Right cardiac atrium (tissue), 5 donors: ENCODE results near the gene TMEM200B. TPM values are rescaled to one million over a fixed set of nuclear protein-coding genes. Genes with fewer than 3 reads are reported as not detected.
"Not testable (repeated sequence)": the region's sequence is repeated elsewhere in the genome, so short reads cannot be mapped to it uniquely, and the experiment has no call there.

Experiments used
- ATAC-seq, 2 donors: fragments of 200-7000 bp; cut with Tn5 transposase; one replicate each; pipeline versions ENCODE4 v1.8.0 to v1.9.1; 2020; ENCODE audit warnings: moderate library complexity in 2 of 2, mild to moderate bottlenecking in 1 of 2
- DNase-seq, 3 donors: peaks; one replicate each; pipeline ENCODE4 v3.0.0-alpha.2; 2020
- H3K27ac ChIP-seq: one replicate; pipeline ENCODE4 v1.5.1; 2013; ENCODE audit warnings: mild to moderate bottlenecking, low read length, control low read depth, moderate library complexity
- H3K27me3 ChIP-seq: one replicate; pipeline ENCODE4 v1.6.1; 2013; ENCODE audit not compliant: control insufficient read depth, insufficient read depth
- H3K4me1 ChIP-seq: one replicate; pipeline ENCODE4 v1.6.1; 2013; ENCODE audit warnings: low read length; ENCODE audit not compliant: control insufficient read depth, insufficient read depth
- H3K4me3 ChIP-seq: one replicate; pipeline ENCODE4 v1.5.1; 2013; ENCODE audit warnings: low read length, control low read depth
- H3K9me3 ChIP-seq: one replicate; pipeline ENCODE4 v1.6.1; 2013; ENCODE audit warnings: low read length; ENCODE audit not compliant: control insufficient read depth
- WGBS: extraction: QIAGEN DNeasy Blood & Tissue Kit; methylation state at CpG from one replicate; pipeline ENCODE4 v1.1.7; 2013; 5-methylcytosine and 5-hydroxymethylcytosine counted together
- intact Hi-C, 4 donors: fragments of 100-400 bp; cut with DNase I; formaldehyde crosslinking; loops; one replicate each; pipeline versions ENCODE4 v1.11.0 to v1.14.0; 2022 to 2023
- polyA plus RNA-seq: library from polyadenylated mRNA; stranded (reverse); fragments of 200-250 nt; gene quantifications from one replicate; pipeline ENCODE4 v1.2.3, GENCODE V29; 2013
- total RNA-seq, 4 donors: library from RNA; stranded (reverse); fragmentation: NEBNext Ultra II Directional; extraction: Animal tissue kit (Norgen Biotek cat#: 25700); gene quantifications; one replicate each; pipeline ENCODE4 v1.2.1, GENCODE V29; 2021
- donor health status: healthy with polysubstance abuse.
- donor health status: DM: no; HTN: yes; CAD: no.
- donor health status: DM: no; HTN: no; CAD: no.
- donor health status: DM: no; HTN: yes; CAD: no; lungs with severe emphysema.
- donor health status: DM: yes; HTN: yes; CAD: no.

Gene TMEM200B
- total and polyA plus RNA-seq, 5 donors, result 2.8 to 4.1 (median 3.8) TPM

GRCh38 chr1:29108041-29108440 lies 15.7 kb downstream of the TMEM200B start:
- ATAC-seq, H3K4me3 ChIP-seq, intact Hi-C loops, H3K9me3 ChIP-seq, H3K4me1 ChIP-seq, H3K27ac ChIP-seq, DNase-seq, H3K27me3 ChIP-seq: not testable (repeated sequence)
- 96% methylated on average over 6 of the region's 6 CpGs for WGBS

GRCh38 chr1:29105822-29106221 lies 17.9 kb downstream of the TMEM200B start:
- no peak overlapping the region for H3K4me3 ChIP-seq
- intact Hi-C loops, result no loop called here
- no peaks in the 10 kb centered on the region for H3K27me3 ChIP-seq
- 90% methylated on average over 6 of the region's 6 CpGs for WGBS
- no peak for ATAC-seq
- H3K4me1 ChIP-seq, result no peaks in the 10 kb centered on the region
- no peaks in the 10 kb centered on the region for H3K9me3 ChIP-seq
- H3K27ac ChIP-seq, result no peak overlapping the region
- no peak for DNase-seq

GRCh38 chr1:29100487-29100886 lies 23.2 kb downstream of the TMEM200B start:
- Histone ChIP-seq H3K9me3 (no peaks in the 10 kb centered on the region), H3K27ac (no peak overlapping the region), H3K27me3 (no peaks in the 10 kb centered on the region), H3K4me3 (no peak overlapping the region), H3K4me1 (no peaks in the 10 kb centered on the region)
- no peak for DNase-seq
- WGBS, result 92% methylated on average over 1 of the region's 1 CpG
- intact Hi-C loops, result no loop called here
- ATAC-seq, result no peak

- no peak overlapping the region for H3K27ac ChIP-seq
- no peak overlapping the region for H3K4me3 ChIP-seq
- ATAC-seq, result no peak
- DNase-seq, result no peak
- no peaks in the 10 kb centered on the region for H3K9me3 ChIP-seq
- no peaks in the 10 kb centered on the region for H3K4me1 ChIP-seq
- intact Hi-C loops, result no loop called here
- WGBS, result 93% methylated on average over 4 of the region's 4 CpGs
- no peaks in the 10 kb centered on the region for H3K27me3 ChIP-seq
These were observed 24.4 kb downstream of the TMEM200B start for GRCh38 chr1:29099286-29099685.

GRCh38 chr1:29096231-29096886 lies 27.3 kb downstream of the TMEM200B start:
- DNase-seq (no peak), ATAC-seq (no peak)
- no peaks in the 10 kb centered on the region for H3K27me3 ChIP-seq
- no peaks in the 10 kb centered on the region for H3K9me3 ChIP-seq
- no peak overlapping the region for H3K27ac ChIP-seq
- intact Hi-C loops, result no loop called here
- 74% methylated on average over 4 of the region's 4 CpGs for WGBS
- no peaks in the 10 kb centered on the region for H3K4me1 ChIP-seq
- H3K4me3 ChIP-seq, result no peak overlapping the region

- H3K9me3 ChIP-seq, result no peaks in the 10 kb centered on the region
- intact Hi-C loops, result no loop called here
- no peak overlapping the region for H3K4me3 ChIP-seq
- no peak overlapping the region for H3K27ac ChIP-seq
- DNase-seq (no peak), ATAC-seq (no peak)
- H3K27me3 ChIP-seq, result no peaks in the 10 kb centered on the region
- 91% methylated on average over 1 of the region's 1 CpG for WGBS
- no peaks in the 10 kb centered on the region for H3K4me1 ChIP-seq
These were observed 28.7 kb downstream of the TMEM200B start for GRCh38 chr1:29094954-29095353.

GRCh38 chr1:29094433-29094832 lies 29.3 kb downstream of the TMEM200B start:
- Histone ChIP-seq H3K27ac (no peak overlapping the region), H3K9me3 (no peaks in the 10 kb centered on the region), H3K4me3 (no peak overlapping the region), H3K4me1 (no peaks in the 10 kb centered on the region), H3K27me3 (no peaks in the 10 kb centered on the region)
- no peak for DNase-seq
- no peak for ATAC-seq
- intact Hi-C loops, result no loop called here
- WGBS, result 91% methylated on average over 3 of the region's 3 CpGs

- H3K4me1 ChIP-seq, H3K27me3 ChIP-seq, ATAC-seq, H3K27ac ChIP-seq, intact Hi-C loops, DNase-seq, H3K9me3 ChIP-seq, H3K4me3 ChIP-seq: not testable (repeated sequence)
- 95% methylated on average over 5 of the region's 5 CpGs for WGBS
These were observed 31.0 kb downstream of the TMEM200B start for GRCh38 chr1:29092704-29093103.

GRCh38 chr1:29090937-29091618 lies 32.6 kb downstream of the TMEM200B start:
- H3K4me3 ChIP-seq, result no peak overlapping the region
- H3K27me3 ChIP-seq, result no peaks in the 10 kb centered on the region
- DNase-seq (no peak), ATAC-seq (peak in 1 of 2 donors; percentile 47)
- intact Hi-C loops, result no loop called here
- no peak overlapping the region for H3K27ac ChIP-seq
- no peaks in the 10 kb centered on the region for H3K4me1 ChIP-seq
- no peaks in the 10 kb centered on the region for H3K9me3 ChIP-seq

GRCh38 chr1:29084196-29084521 lies 39.5 kb downstream of the TMEM200B start:
- no peak overlapping the region for H3K4me3 ChIP-seq
- WGBS, result 79% methylated on average over 2 of the region's 2 CpGs
- intact Hi-C loops, result no loop called here

GRCh38 chr1:29083317-29084195 lies 40.1 kb downstream of the TMEM200B start:
- DNase-seq (no peak), ATAC-seq (no peak)
- Histone ChIP-seq H3K4me3 (no peak overlapping the region), H3K27me3 (no peaks in the 10 kb centered on the region), H3K4me1 (no peaks in the 10 kb centered on the region), H3K27ac (no peak overlapping the region), H3K9me3 (no peaks in the 10 kb centered on the region)
- 60% methylated on average over 3 of the region's 3 CpGs for WGBS
- intact Hi-C loops, result no loop called here

More at GRCh38 chr1:29084196-29084521, 39.5 kb downstream of the TMEM200B start:
- DNase-seq, result no peak
- Histone ChIP-seq H3K27ac (no peak overlapping the region), H3K27me3 (no peaks in the 10 kb centered on the region), H3K4me1 (no peaks in the 10 kb centered on the region), H3K9me3 (no peaks in the 10 kb centered on the region)
- no peak for ATAC-seq
